WTC11 (cell line): ENCODE data around the gene ZBTB6.

Source experiments
- ELF4 ChIP-seq: sonication (generic); formaldehyde crosslinking; IDR thresholded peaks from 2 replicates; pipeline ENCODE4 v1.8.1; 2022; ENCODE audit warnings: low read depth, mild to moderate bottlenecking, moderate library complexity, missing genetic modification reagents
- FOXJ3 ChIP-seq: sonication (generic); formaldehyde crosslinking; IDR thresholded peaks from 2 replicates; pipeline ENCODE4 v1.9.0; 2021; ENCODE audit warnings: missing genetic modification reagents, mild to moderate bottlenecking, borderline replicate concordance
- FOXK1 ChIP-seq: sonication (generic); formaldehyde crosslinking; IDR thresholded peaks from 2 replicates; pipeline ENCODE4 v1.8.0; 2022; ENCODE audit warnings: mild to moderate bottlenecking, moderate library complexity, missing genetic modification reagents
- MLX ChIP-seq: sonication (generic); formaldehyde crosslinking; IDR thresholded peaks from 2 replicates; pipeline ENCODE4 v1.8.1; 2023; ENCODE audit warnings: mild to moderate bottlenecking, missing genetic modification reagents, moderate library complexity
- SP1 ChIP-seq: sonication (generic); formaldehyde crosslinking; conservative IDR thresholded peaks from 2 replicates; pipeline ENCODE4 v1.8.1; 2022; ENCODE audit warnings: missing genetic modification reagents
- TEAD4 ChIP-seq: sonication (generic); formaldehyde crosslinking; IDR thresholded peaks from 2 replicates; pipeline ENCODE4 v1.8.0; 2022; ENCODE audit warnings: mild to moderate bottlenecking, missing genetic modification reagents
- ZNF121 ChIP-seq: sonication (generic); formaldehyde crosslinking; IDR thresholded peaks from 2 replicates; pipeline ENCODE4 v1.8.0; 2023; ENCODE audit warnings: missing genetic modification reagents
- ZSCAN18 ChIP-seq: fragments of 250-450 bp; sonication (Bioruptor Pico); IDR thresholded peaks from 2 replicates; pipeline ENCODE4 v2.1.2; 2022; ENCODE audit warnings: mild to moderate bottlenecking, moderate library complexity
- TF ChIP-seq, protein P1 (sequence below): fragments of 200-600 bp; IDR thresholded peaks from 2 replicates; pipeline ENCODE4 v1.8.0; 2022; ENCODE audit warnings: antibody characterized with exemption
- TF ChIP-seq, protein P2 (sequence below): sonication (generic); formaldehyde crosslinking; IDR thresholded peaks from 2 replicates; pipeline ENCODE4 v1.8.1; 2022; ENCODE audit warnings: missing genetic modification reagents, borderline replicate concordance
- TF ChIP-seq, protein P3 (sequence below): sonication (generic); formaldehyde crosslinking; IDR thresholded peaks from 2 replicates; pipeline ENCODE4 v1.8.0; 2022; ENCODE audit warnings: mild to moderate bottlenecking, missing genetic modification reagents
- TF ChIP-seq, protein P4 (sequence below): sonication (generic); formaldehyde crosslinking; conservative IDR thresholded peaks from 2 replicates; pipeline ENCODE4 v1.8.1; 2022; ENCODE audit warnings: mild to moderate bottlenecking, missing genetic modification reagents

DNA sequence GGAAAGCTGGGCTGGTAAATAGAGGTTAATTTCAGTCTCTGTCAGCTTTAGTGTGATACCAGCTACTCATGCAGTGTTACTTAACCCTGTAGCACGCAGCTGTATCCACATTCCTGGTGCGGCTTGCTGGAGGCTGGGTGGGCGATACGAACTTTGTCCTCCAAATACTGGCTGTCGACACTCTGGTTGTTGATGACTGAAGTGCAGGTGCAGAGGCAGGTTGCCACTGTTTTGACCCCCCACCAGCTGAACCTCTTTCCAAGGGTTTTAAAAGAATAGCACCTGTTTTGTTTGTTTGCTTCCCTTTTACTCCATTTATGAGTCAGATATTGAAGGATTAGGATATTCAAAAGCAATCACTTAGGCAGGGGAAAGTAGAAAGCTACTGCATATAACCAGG, 23.3 kb upstream of the ZBTB6 start:
- TF ChIP-seq, protein P1, sequence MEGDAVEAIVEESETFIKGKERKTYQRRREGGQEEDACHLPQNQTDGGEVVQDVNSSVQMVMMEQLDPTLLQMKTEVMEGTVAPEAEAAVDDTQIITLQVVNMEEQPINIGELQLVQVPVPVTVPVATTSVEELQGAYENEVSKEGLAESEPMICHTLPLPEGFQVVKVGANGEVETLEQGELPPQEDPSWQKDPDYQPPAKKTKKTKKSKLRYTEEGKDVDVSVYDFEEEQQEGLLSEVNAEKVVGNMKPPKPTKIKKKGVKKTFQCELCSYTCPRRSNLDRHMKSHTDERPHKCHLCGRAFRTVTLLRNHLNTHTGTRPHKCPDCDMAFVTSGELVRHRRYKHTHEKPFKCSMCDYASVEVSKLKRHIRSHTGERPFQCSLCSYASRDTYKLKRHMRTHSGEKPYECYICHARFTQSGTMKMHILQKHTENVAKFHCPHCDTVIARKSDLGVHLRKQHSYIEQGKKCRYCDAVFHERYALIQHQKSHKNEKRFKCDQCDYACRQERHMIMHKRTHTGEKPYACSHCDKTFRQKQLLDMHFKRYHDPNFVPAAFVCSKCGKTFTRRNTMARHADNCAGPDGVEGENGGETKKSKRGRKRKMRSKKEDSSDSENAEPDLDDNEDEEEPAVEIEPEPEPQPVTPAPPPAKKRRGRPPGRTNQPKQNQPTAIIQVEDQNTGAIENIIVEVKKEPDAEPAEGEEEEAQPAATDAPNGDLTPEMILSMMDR, result no peak
- no peak for TF ChIP-seq ZSCAN18 (CRISPR knock-in tag)
- TF ChIP-seq, protein P2, sequence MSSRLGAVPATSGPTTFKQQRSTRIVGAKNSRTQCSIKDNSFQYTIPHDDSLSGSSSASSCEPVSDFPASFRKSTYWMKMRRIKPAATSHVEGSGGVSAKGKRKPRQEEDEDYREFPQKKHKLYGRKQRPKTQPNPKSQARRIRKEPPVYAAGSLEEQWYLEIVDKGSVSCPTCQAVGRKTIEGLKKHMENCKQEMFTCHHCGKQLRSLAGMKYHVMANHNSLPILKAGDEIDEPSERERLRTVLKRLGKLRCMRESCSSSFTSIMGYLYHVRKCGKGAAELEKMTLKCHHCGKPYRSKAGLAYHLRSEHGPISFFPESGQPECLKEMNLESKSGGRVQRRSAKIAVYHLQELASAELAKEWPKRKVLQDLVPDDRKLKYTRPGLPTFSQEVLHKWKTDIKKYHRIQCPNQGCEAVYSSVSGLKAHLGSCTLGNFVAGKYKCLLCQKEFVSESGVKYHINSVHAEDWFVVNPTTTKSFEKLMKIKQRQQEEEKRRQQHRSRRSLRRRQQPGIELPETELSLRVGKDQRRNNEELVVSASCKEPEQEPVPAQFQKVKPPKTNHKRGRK, result no peak
- no peak for TF ChIP-seq SP1 (CRISPR knock-in tag)
- no peak for TF ChIP-seq MLX (CRISPR knock-in tag)
- TF ChIP-seq FOXJ3 (CRISPR knock-in tag), result no peak
- TF ChIP-seq TEAD4, result no peak
- no peak for TF ChIP-seq ZNF121
- TF ChIP-seq, protein P3, sequence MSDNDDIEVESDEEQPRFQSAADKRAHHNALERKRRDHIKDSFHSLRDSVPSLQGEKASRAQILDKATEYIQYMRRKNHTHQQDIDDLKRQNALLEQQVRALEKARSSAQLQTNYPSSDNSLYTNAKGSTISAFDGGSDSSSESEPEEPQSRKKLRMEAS (CRISPR knock-in tag), result no peak
- TF ChIP-seq ELF4 (CRISPR knock-in tag), result no peak
- TF ChIP-seq FOXK1 (CRISPR knock-in tag), result no peak
- TF ChIP-seq, protein P4, sequence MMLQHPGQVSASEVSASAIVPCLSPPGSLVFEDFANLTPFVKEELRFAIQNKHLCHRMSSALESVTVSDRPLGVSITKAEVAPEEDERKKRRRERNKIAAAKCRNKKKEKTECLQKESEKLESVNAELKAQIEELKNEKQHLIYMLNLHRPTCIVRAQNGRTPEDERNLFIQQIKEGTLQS (CRISPR knock-in tag), result no peak
